HEK293 (cell line): Measurements from ENCODE around the gene HEG1.

ENCODE experiments used
- BCL6B ChIP-seq: fragments of 450-650 bp; formaldehyde crosslinking; IDR thresholded peaks from 2 replicates; pipeline ENCODE4 v1.5.1; 2017; ENCODE audit warnings: missing biosample characterization, missing genetic modification characterization
- CTCF ChIP-seq: fragments of 450-650 bp; formaldehyde crosslinking; IDR thresholded peaks from 2 replicates; pipeline ENCODE4 v1.5.1; 2016; ENCODE audit warnings: missing biosample characterization, missing genetic modification characterization
- YY1 ChIP-seq: fragments of 450-650 bp; formaldehyde crosslinking; IDR thresholded peaks from 2 replicates; pipeline ENCODE4 v1.5.1; 2018; ENCODE audit warnings: missing biosample characterization, missing genetic modification characterization
- ZBTB48 ChIP-seq: fragments of 450-650 bp; formaldehyde crosslinking; IDR thresholded peaks from 2 replicates; pipeline ENCODE4 v1.5.1; 2016; ENCODE audit warnings: missing biosample characterization, missing genetic modification characterization
- ZIC2 ChIP-seq: fragments of 450-650 bp; formaldehyde crosslinking; IDR thresholded peaks from 2 replicates; pipeline ENCODE4 v1.5.1; 2016; ENCODE audit warnings: missing biosample characterization, missing genetic modification characterization
- ZNF274 ChIP-seq, 2 experiments: fragments of 200-500 bp in 1 of 2; fragments of 450-650 bp in 1 of 2; sonication (Bioruptor generic) in 1 of 2; formaldehyde crosslinking in 1 of 2; IDR thresholded peaks; 2 replicates each; pipeline versions ENCODE4 v1.5.1 to v1.6.1; 2014 to 2016; ENCODE audit warnings: borderline replicate concordance in 1 of 2, inconsistent platforms in 1 of 2, low read length in 1 of 2, missing biosample characterization in 1 of 2, missing genetic modification characterization in 1 of 2
- ZNF785 ChIP-seq: fragments of 450-650 bp; formaldehyde crosslinking; IDR thresholded peaks from 2 replicates; pipeline ENCODE4 v1.5.1; 2016; ENCODE audit warnings: missing biosample characterization, missing genetic modification characterization
- TF ChIP-seq, protein P1 (sequence below): fragments of 450-650 bp; formaldehyde crosslinking; IDR thresholded peaks from 2 replicates; pipeline ENCODE4 v1.5.1; 2016; ENCODE audit warnings: missing biosample characterization, missing genetic modification characterization

- TF ChIP-seq ZNF274 (IDR thresholded peaks at IDR 0.05; ENCODE audit: low read length) (no peak), ZNF274 (tag by site-specific recombination; IDR thresholded peaks at IDR 0.05; ENCODE audit: borderline replicate concordance) (no peak), ZNF785 (no peak), CTCF (tag by site-specific recombination) (no peak), YY1 (no peak), BCL6B (tag by site-specific recombination) (no peak), ZBTB48 (no peak), ZIC2 (no peak)
- TF ChIP-seq, protein P1, sequence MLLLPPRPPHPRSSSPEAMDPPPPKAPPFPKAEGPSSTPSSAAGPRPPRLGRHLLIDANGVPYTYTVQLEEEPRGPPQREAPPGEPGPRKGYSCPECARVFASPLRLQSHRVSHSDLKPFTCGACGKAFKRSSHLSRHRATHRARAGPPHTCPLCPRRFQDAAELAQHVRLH (tag by site-specific recombination): no peak
Observed at GRCh38 chr3:124919756-124920155, 136.0 kb downstream of the HEG1 start.
